Parathyroid adenoma (tissue), 2 donors: ENCODE measurements around the gene NR1H2.

Experiments used
- H2AFZ ChIP-seq: fragments of 300-600 bp; sonication (generic); one replicate; pipeline ENCODE4 v1.7.0; 2017; ENCODE audit warnings: antibody characterized with exemption, mild to moderate bottlenecking
- H3K27ac ChIP-seq: fragments of 300-600 bp; sonication (generic); one replicate; pipeline ENCODE4 v1.7.0; 2017
- H3K27me3 ChIP-seq: fragments of 300-600 bp; sonication (generic); one replicate; pipeline ENCODE4 v1.7.0; 2017; ENCODE audit warnings: low read length; ENCODE audit not compliant: control insufficient read depth, insufficient read depth
- H3K36me3 ChIP-seq: fragments of 300-600 bp; sonication (generic); one replicate; pipeline ENCODE4 v1.7.0; 2017; ENCODE audit warnings: low read length; ENCODE audit not compliant: control insufficient read depth, insufficient read depth
- H3K4me1 ChIP-seq: fragments of 300-600 bp; sonication (generic); one replicate; pipeline ENCODE4 v1.7.0; 2017; ENCODE audit warnings: control low read depth
- H3K4me2 ChIP-seq: fragments of 300-600 bp; sonication (generic); one replicate; pipeline ENCODE4 v1.7.0; 2017; ENCODE audit warnings: low read length
- H3K4me3 ChIP-seq: fragments of 300-600 bp; sonication (generic); one replicate; pipeline ENCODE4 v1.7.0; 2017; ENCODE audit warnings: low read depth, low read length
- H3K79me2 ChIP-seq: fragments of 300-600 bp; sonication (generic); one replicate; pipeline ENCODE4 v1.7.0; 2017; ENCODE audit warnings: control low read depth
- H3K9ac ChIP-seq: fragments of 300-600 bp; sonication (generic); one replicate; pipeline ENCODE4 v1.7.0; 2017; ENCODE audit warnings: mild to moderate bottlenecking
- H3K9me3 ChIP-seq: fragments of 300-600 bp; sonication (generic); one replicate; pipeline ENCODE4 v1.7.0; 2017; ENCODE audit warnings: low read length; ENCODE audit not compliant: control insufficient read depth
- CTCF ChIP-seq: fragments of 300-600 bp; sonication (generic); IDR thresholded peaks from one replicate; pipeline ENCODE4 v1.7.0; 2017; ENCODE audit warnings: antibody characterized with exemption, mild to moderate bottlenecking
- donor health status: primary hyperparathyroidism.

Gene NR1H2

GRCh38 chr19:50414864-50415660, 38.8 kb downstream of the NR1H2 start:
- Histone ChIP-seq H3K4me2 (no peak overlapping the region), H3K79me2 (no peaks in the 10 kb centered on the region), H3K4me1 (no peaks in the 10 kb centered on the region), H3K9ac (no peak overlapping the region), H3K36me3 (no peaks in the 10 kb centered on the region), H3K9me3 (no peaks in the 10 kb centered on the region), H3K27ac (no peak overlapping the region), H2AFZ (peak overlapping the region; percentile 57), H3K27me3 (no peaks in the 10 kb centered on the region), H3K4me3 (no peak overlapping the region)
- TF ChIP-seq CTCF = peak; percentile 89

- no peak overlapping the region for H3K9ac ChIP-seq
- no peaks in the 10 kb centered on the region for H3K4me1 ChIP-seq
- no peak for TF ChIP-seq CTCF
- no peaks in the 10 kb centered on the region for H3K36me3 ChIP-seq
- H3K79me2 ChIP-seq = no peaks in the 10 kb centered on the region
- no peak overlapping the region for H3K4me2 ChIP-seq
- no peak overlapping the region for H3K27ac ChIP-seq
- no peak overlapping the region for H3K4me3 ChIP-seq
- no peaks in the 10 kb centered on the region for H3K9me3 ChIP-seq
- H3K27me3 ChIP-seq = no peaks in the 10 kb centered on the region
- H2AFZ ChIP-seq = no peak overlapping the region
These were observed 39.4 kb downstream of the NR1H2 start for GRCh38 chr19:50415661-50416033.

- no peak overlapping the region for H2AFZ ChIP-seq
- H3K4me1 ChIP-seq = no peaks in the 10 kb centered on the region
- H3K79me2 ChIP-seq = no peaks in the 10 kb centered on the region
- no peak overlapping the region for H3K9ac ChIP-seq
- H3K36me3 ChIP-seq = no peaks in the 10 kb centered on the region
- no peak for TF ChIP-seq CTCF
- no peaks in the 10 kb centered on the region for H3K9me3 ChIP-seq
- no peaks in the 10 kb centered on the region for H3K27me3 ChIP-seq
- H3K4me3 ChIP-seq = no peak overlapping the region
- no peak overlapping the region for H3K27ac ChIP-seq
- H3K4me2 ChIP-seq = no peak overlapping the region
These were observed 40.0 kb downstream of the NR1H2 start for GRCh38 chr19:50416034-50416977.

GRCh38 chr19:50417111-50418081, 41.1 kb downstream of the NR1H2 start:
- H3K4me1 ChIP-seq = no peaks in the 10 kb centered on the region
- H3K9ac ChIP-seq = no peak overlapping the region
- no peak overlapping the region for H3K27ac ChIP-seq
- no peaks in the 10 kb centered on the region for H3K9me3 ChIP-seq
- no peaks in the 10 kb centered on the region for H3K79me2 ChIP-seq
- H3K27me3 ChIP-seq = no peaks in the 10 kb centered on the region
- TF ChIP-seq CTCF = no peak
- H3K4me3 ChIP-seq = no peak overlapping the region
- no peak overlapping the region for H3K4me2 ChIP-seq
- no peak overlapping the region for H2AFZ ChIP-seq
- no peaks in the 10 kb centered on the region for H3K36me3 ChIP-seq
